K562 (cell line): ENCODE results near the gene HES3. TPM values are rescaled to one million over a fixed set of nuclear protein-coding genes. Genes with fewer than 3 reads are reported as not detected.

Experiments used
- ADNP ChIP-seq: fragments of 200-800 bp; sonication (Bioruptor generic); IDR thresholded peaks from 2 replicates; pipeline ENCODE4 v1.6.1; 2016; ENCODE audit warnings: missing genetic modification characterization, missing compliant biosample characterization
- ARID3A ChIP-seq: IDR thresholded peaks from 2 replicates; pipeline ENCODE4 v1.6.1; 2012; ENCODE audit warnings: low read depth, low read length, improper control_type of control experiment, borderline replicate concordance
- ATF3 ChIP-seq, 2 experiments: fragments of 450-650 bp in 1 of 2; sonication (generic) in 1 of 2; formaldehyde crosslinking in 1 of 2; IDR thresholded peaks in 1 of 2; conservative IDR thresholded peaks in 1 of 2; 2 replicates each; pipeline versions ENCODE4 v1.6.1 to v1.8.1; 2016 to 2023; ENCODE audit warnings: mild to moderate bottlenecking in 2 of 2, moderate library complexity in 2 of 2, inconsistent platforms in 1 of 2, missing genetic modification reagents in 1 of 2
- CREB1 ChIP-seq, 2 experiments: sonication (generic) in 1 of 2; formaldehyde crosslinking in 1 of 2; IDR thresholded peaks; 2 replicates each; pipeline versions ENCODE4 v1.6.1 to v1.8.0; 2012 to 2022; ENCODE audit warnings: inconsistent platforms in 1 of 2, mild to moderate bottlenecking in 1 of 2, missing genetic modification reagents in 1 of 2, moderate library complexity in 1 of 2
- GABPB1 ChIP-seq: sonication (generic); formaldehyde crosslinking; IDR thresholded peaks from 2 replicates; pipeline ENCODE4 v1.8.0; 2022; ENCODE audit warnings: mild to moderate bottlenecking, missing genetic modification reagents
- L3MBTL2 ChIP-seq: fragments of 450-650 bp; IDR thresholded peaks from 2 replicates; pipeline ENCODE4 v1.6.1; 2016; ENCODE audit warnings: mild to moderate bottlenecking, moderate library complexity
- SIN3B ChIP-seq: fragments of 450-650 bp; IDR thresholded peaks from 2 replicates; pipeline ENCODE4 v1.6.1; 2017; ENCODE audit warnings: low read depth, mild to moderate bottlenecking, moderate library complexity
- SMAD4 ChIP-seq: fragments of 250-450 bp; sonication (Bioruptor Pico); conservative IDR thresholded peaks from 2 replicates; pipeline ENCODE4 v1.8.0; 2021; ENCODE audit warnings: inconsistent platforms, mild to moderate bottlenecking, moderate library complexity
- TEAD1 ChIP-seq, 2 experiments: fragments of 450-650 bp in 1 of 2; sonication (generic) in 1 of 2; formaldehyde crosslinking; IDR thresholded peaks; 2 replicates each; pipeline versions ENCODE4 v1.4.0 to v1.8.0; 2020 to 2022; ENCODE audit warnings: mild to moderate bottlenecking in 2 of 2, missing genetic modification reagents in 1 of 2
- YY1 ChIP-seq, 3 experiments: IDR thresholded peaks; 2 replicates each; pipeline ENCODE4 v1.6.1; 2011; ENCODE audit warnings: low read length in 2 of 3, mild to moderate bottlenecking in 2 of 3, moderate library complexity in 2 of 3, borderline replicate concordance in 1 of 3, control low read depth in 1 of 3, low read depth in 1 of 3; ENCODE audit not compliant: insufficient read depth in 3 of 3, insufficient replicate concordance in 2 of 3, control insufficient read depth in 1 of 3, insufficient read length in 1 of 3; ENCODE audit errors: extremely low read depth in 1 of 3
- ZBTB17 ChIP-seq: fragments of 450-650 bp; formaldehyde crosslinking; IDR thresholded peaks from 2 replicates; pipeline ENCODE4 v1.4.0; 2020; ENCODE audit warnings: mild to moderate bottlenecking
- ZC3H8 ChIP-seq: fragments of 450-650 bp; IDR thresholded peaks from 2 replicates; pipeline ENCODE4 v1.6.1; 2017
- ZNF444 ChIP-seq: fragments of 250-450 bp; sonication (Bioruptor Pico); IDR thresholded peaks from 2 replicates; pipeline ENCODE4 v1.4.0; 2020; ENCODE audit warnings: mild to moderate bottlenecking, moderate library complexity
- polyA plus RNA-seq, 8 experiments: library from polyadenylated mRNA; depleted of rRNA in 4 of 8; stranded (reverse) in 5 of 8; unstranded in 3 of 8; fragments of >200 nt; fragmentation: Nextera tagmentation in 2 of 8; fragmentation: Illumina TruSeq in 1 of 8; extraction: Ambion mirVana in 2 of 8; extraction: Trizol in 1 of 8; gene quantifications; 2 replicates each; pipeline versions ENCODE4 v1.2.1 to v1.2.3, GENCODE V29; 2011 to 2014; ENCODE audit warnings: inconsistent platforms in 1 of 8, missing spikeins in 1 of 8
- total RNA-seq, 7 experiments: library from RNA; depleted of rRNA in 6 of 7; stranded (reverse); fragments of >200 nt in 6 of 7; fragmentation: Illumina TruSeq in 2 of 7; extraction: Trizol in 2 of 7; gene quantifications; 2 replicates each; pipeline versions ENCODE4 v1.2.1 to v1.2.3, GENCODE V29; 2011 to 2021; ENCODE audit warnings: low replicate concordance in 1 of 7
- TF ChIP-seq, protein P1 (sequence below): fragments of 450-650 bp; IDR thresholded peaks from 2 replicates; pipeline ENCODE4 v1.6.1; 2016; ENCODE audit warnings: borderline replicate concordance
- TF ChIP-seq, protein P2 (sequence below): sonication (generic); formaldehyde crosslinking; IDR thresholded peaks from 2 replicates; pipeline ENCODE4 v1.8.0; 2022; ENCODE audit warnings: mild to moderate bottlenecking, missing genetic modification reagents

HES3 gene
- total and polyA plus RNA-seq, 9 of the 15 experiments (the other 6 are each of a cell fraction or from before 2014, with no cell fraction given) = not detected

DNA sequence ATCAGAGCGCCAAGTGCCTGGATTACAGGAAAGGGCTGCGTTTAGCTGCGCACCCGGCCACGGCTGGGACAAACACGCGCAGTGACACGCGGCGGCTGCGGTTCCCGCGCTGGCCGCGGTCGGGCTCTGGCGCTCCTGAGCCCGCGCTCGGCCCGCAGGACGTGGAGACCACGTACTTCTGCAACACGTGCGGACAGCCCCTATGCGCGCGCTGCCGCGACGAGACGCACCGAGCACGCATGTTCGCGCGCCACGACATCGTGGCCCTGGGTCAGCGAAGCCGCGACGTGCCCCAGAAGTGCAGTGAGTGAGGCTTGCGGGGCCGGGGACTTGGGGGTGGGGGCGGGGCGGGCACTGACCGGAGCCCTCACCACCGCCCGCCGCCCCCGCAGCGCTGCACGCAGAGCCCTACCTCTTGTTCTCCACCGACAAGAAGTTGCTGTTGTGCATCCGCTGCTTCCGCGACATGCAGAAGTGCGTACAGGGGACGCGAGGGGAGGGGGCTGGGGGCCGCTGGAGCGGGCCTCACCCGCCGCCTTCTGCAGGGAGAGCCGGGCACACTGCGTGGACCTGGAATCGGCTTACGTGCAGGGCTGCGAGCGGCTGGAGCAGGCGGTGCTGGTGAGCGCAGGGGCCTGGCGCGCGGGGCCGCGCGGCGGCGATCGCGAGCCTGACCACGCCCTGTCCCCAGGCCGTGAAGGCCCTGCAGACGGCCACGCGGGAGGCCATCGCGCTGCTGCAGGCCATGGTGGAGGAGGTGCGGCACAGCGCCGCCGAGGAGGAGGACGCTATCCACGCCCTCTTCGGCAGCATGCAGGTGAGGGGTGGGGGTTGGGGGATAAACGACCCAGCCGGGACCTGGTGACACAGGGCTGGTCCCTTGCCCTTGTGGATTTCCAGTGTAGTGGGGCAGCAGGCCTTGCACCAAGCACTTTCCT, 35.0 kb upstream of the HES3 start (continued):
- TF ChIP-seq YY1 (IDR thresholded peaks at IDR 0.05; ENCODE audit: borderline replicate concordance in 1 of 3, control insufficient read depth in 1 of 3, extremely low read depth in 1 of 3, insufficient read depth in 3 of 3, insufficient read length in 1 of 3, insufficient replicate concordance in 2 of 3, low read depth in 1 of 3, low read length in 2 of 3) (peak; percentile 28 to 72 (median 37)), SIN3B (0 out of 2 replicates have a peak, but pooled peaks have one; percentile 19), ZNF444 (CRISPR knock-in tag) (no peak), ARID3A (no peak), ATF3 (IDR thresholded peaks at IDR 0.05) (no peak), ATF3 (CRISPR knock-in tag; conservative IDR thresholded peaks at IDR 0.05) (no peak), SMAD4 (CRISPR knock-in tag) (peak; percentile 51), CREB1 (IDR thresholded peaks at IDR 0.05) (peak; percentile 59; the same call in 1 of the 2 replicates), CREB1 (CRISPR knock-in tag; IDR thresholded peaks at IDR 0.05) (peak; percentile 69), GABPB1 (0 out of 2 replicates have a peak, but pooled peaks have one; percentile 36), ZBTB17 (CRISPR knock-in tag) (0 out of 2 replicates have a peak, but pooled peaks have one; percentile 17), L3MBTL2 (peak; percentile 79), TEAD1 (CRISPR knock-in tag; IDR thresholded peaks at IDR 0.05) (peak in 1 of 2 experiments; percentile 45; a peak in 1 of 4 replicates), ZC3H8 (no peak), ADNP (tag) (no peak)
- TF ChIP-seq, protein P1, sequence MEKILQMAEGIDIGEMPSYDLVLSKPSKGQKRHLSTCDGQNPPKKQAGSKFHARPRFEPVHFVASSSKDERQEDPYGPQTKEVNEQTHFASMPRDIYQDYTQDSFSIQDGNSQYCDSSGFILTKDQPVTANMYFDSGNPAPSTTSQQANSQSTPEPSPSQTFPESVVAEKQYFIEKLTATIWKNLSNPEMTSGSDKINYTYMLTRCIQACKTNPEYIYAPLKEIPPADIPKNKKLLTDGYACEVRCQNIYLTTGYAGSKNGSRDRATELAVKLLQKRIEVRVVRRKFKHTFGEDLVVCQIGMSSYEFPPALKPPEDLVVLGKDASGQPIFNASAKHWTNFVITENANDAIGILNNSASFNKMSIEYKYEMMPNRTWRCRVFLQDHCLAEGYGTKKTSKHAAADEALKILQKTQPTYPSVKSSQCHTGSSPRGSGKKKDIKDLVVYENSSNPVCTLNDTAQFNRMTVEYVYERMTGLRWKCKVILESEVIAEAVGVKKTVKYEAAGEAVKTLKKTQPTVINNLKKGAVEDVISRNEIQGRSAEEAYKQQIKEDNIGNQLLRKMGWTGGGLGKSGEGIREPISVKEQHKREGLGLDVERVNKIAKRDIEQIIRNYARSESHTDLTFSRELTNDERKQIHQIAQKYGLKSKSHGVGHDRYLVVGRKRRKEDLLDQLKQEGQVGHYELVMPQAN = no peak
- TF ChIP-seq, protein P2, sequence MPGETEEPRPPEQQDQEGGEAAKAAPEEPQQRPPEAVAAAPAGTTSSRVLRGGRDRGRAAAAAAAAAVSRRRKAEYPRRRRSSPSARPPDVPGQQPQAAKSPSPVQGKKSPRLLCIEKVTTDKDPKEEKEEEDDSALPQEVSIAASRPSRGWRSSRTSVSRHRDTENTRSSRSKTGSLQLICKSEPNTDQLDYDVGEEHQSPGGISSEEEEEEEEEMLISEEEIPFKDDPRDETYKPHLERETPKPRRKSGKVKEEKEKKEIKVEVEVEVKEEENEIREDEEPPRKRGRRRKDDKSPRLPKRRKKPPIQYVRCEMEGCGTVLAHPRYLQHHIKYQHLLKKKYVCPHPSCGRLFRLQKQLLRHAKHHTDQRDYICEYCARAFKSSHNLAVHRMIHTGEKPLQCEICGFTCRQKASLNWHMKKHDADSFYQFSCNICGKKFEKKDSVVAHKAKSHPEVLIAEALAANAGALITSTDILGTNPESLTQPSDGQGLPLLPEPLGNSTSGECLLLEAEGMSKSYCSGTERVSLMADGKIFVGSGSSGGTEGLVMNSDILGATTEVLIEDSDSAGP (CRISPR knock-in tag) = peak; percentile 71; the same call in 1 of the 2 replicates
